SJSA1 (cell line): ENCODE results near the gene RNF7. TPM values are rescaled to one million over a fixed set of nuclear protein-coding genes. Genes with fewer than 3 reads are reported as not detected.

Experiments
- DNase-seq, 2 experiments: peaks; one replicate each; pipeline ENCODE4 v3.0.0-alpha.2; 2015 to 2020; ENCODE audit warnings: low spot score in 2 of 2, low read depth in 1 of 2
- H3K27ac ChIP-seq: fragments of 250-450 bp; sonication (Bioruptor Pico); 2 replicates; pipeline ENCODE4 v1.5.1; 2020; ENCODE audit warnings: mild to moderate bottlenecking, moderate library complexity
- H3K27me3 ChIP-seq: fragments of 250-450 bp; sonication (Bioruptor Pico); replicated peaks from 2 replicates; pipeline ENCODE4 v1.5.1; 2020; ENCODE audit warnings: mild to moderate bottlenecking, moderate library complexity
- H3K36me3 ChIP-seq: fragments of 250-450 bp; sonication (Bioruptor Pico); 2 replicates; pipeline ENCODE4 v1.5.1; 2020; ENCODE audit warnings: mild to moderate bottlenecking
- H3K4me1 ChIP-seq: fragments of 250-450 bp; sonication (Bioruptor Pico); replicated peaks from 2 replicates; pipeline ENCODE4 v1.6.1; 2021; ENCODE audit warnings: mild to moderate bottlenecking
- H3K4me3 ChIP-seq: fragments of 250-450 bp; sonication (Bioruptor Pico); 2 replicates; pipeline ENCODE4 v1.5.1; 2020; ENCODE audit warnings: mild to moderate bottlenecking
- H3K9me3 ChIP-seq: fragments of 250-450 bp; sonication (Bioruptor Pico); replicated peaks from 2 replicates; pipeline ENCODE4 v1.5.1; 2020; ENCODE audit warnings: mild to moderate bottlenecking
- total RNA-seq: library from RNA; depleted of rRNA; stranded (reverse); fragments of >200 nt; shearing (Covaris generic); gene quantifications from 2 replicates; pipeline ENCODE4 v1.2.3, GENCODE V29; 2014; rRNA removed

The RNF7 gene
- total RNA-seq, 1 experiment from 2014 or later, result 150 TPM

DNA sequence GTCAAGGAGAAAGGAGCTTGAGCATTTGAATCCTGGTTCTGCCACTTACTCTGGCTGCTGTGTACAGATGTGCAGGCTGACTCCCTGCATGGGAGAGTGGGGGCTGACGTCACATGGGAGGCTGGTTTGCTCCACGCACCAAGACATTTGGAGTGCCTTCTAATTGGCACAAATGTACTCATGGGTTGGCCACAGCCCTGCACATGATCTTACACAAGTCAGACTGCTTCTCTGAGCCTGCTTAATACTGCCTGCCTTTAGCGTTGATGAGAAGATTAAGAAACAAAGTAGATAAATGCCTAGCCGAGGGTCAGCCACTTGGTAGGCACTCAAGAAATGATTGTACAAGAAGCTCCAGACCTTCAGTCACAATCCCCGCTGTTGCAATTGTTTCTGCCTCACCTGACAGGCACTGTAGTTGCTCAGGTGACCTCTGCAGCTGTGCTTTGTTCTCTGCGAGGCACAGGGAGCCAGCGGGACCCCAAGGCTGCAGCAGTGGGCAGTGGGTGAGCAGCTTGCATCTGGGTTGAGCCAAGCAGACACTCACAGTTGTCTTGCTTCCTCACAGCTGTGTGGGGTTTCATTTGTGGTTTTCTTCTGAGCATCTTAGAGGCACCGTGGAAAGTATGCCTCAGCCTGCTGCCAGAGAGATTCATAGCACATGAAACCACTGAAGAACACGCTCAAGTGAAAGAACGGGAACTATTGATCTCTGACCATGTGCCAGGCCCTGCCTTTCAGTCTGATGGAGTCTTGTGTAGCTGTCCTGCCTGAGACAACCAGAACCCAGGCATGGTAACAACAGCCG is 58.2 kb downstream of the RNF7 start:
- no peak for DNase-seq
- Histone ChIP-seq H3K4me1 (peaks cover 7% of the 10 kb centered on the region; the same call in 1 of the 2 replicates), H3K36me3 (no peaks in the 10 kb centered on the region), H3K4me3 (no peak overlapping the region), H3K27ac (no peak overlapping the region), H3K9me3 (no peaks in the 10 kb centered on the region), H3K27me3 (no peaks in the 10 kb centered on the region)

Other genes with a start within 250 kb of the RNF7 start
- not detected in 2 replicates for gene GRK7, start 25.1 kb downstream of the RNF7 start, total RNA-seq
- gene ATP1B3, start 138.3 kb downstream of the RNF7 start, total RNA-seq, result 88.9 and 106 TPM in 2 replicates